Choroid plexus epithelial cell (primary cell): ENCODE data around the gene GRK2.

Experiments used
- DNase-seq: peaks from one replicate; pipeline ENCODE4 v3.0.0-alpha.2; 2010; ENCODE audit warnings: low read depth
- H3K4me3 ChIP-seq: 2 replicates; pipeline ENCODE4 v1.5.1; 2011; ENCODE audit warnings: low read depth, mild to moderate bottlenecking, control low read depth, low read length, moderate library complexity
- TF ChIP-seq, protein P1 (sequence below): conservative IDR thresholded peaks from 2 replicates; pipeline ENCODE4 v1.5.1; 2011; ENCODE audit warnings: low read depth, mild to moderate bottlenecking, control low read depth, inconsistent platforms, low read length, moderate library complexity

The GRK2 gene

GRCh38 chr11:67290801-67291200 lies 24.5 kb downstream of the GRK2 start:
- TF ChIP-seq, protein P1, sequence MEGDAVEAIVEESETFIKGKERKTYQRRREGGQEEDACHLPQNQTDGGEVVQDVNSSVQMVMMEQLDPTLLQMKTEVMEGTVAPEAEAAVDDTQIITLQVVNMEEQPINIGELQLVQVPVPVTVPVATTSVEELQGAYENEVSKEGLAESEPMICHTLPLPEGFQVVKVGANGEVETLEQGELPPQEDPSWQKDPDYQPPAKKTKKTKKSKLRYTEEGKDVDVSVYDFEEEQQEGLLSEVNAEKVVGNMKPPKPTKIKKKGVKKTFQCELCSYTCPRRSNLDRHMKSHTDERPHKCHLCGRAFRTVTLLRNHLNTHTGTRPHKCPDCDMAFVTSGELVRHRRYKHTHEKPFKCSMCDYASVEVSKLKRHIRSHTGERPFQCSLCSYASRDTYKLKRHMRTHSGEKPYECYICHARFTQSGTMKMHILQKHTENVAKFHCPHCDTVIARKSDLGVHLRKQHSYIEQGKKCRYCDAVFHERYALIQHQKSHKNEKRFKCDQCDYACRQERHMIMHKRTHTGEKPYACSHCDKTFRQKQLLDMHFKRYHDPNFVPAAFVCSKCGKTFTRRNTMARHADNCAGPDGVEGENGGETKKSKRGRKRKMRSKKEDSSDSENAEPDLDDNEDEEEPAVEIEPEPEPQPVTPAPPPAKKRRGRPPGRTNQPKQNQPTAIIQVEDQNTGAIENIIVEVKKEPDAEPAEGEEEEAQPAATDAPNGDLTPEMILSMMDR: no peak
- peak overlapping the region; percentile 4 for H3K4me3 ChIP-seq
- no peak for DNase-seq

DNA sequence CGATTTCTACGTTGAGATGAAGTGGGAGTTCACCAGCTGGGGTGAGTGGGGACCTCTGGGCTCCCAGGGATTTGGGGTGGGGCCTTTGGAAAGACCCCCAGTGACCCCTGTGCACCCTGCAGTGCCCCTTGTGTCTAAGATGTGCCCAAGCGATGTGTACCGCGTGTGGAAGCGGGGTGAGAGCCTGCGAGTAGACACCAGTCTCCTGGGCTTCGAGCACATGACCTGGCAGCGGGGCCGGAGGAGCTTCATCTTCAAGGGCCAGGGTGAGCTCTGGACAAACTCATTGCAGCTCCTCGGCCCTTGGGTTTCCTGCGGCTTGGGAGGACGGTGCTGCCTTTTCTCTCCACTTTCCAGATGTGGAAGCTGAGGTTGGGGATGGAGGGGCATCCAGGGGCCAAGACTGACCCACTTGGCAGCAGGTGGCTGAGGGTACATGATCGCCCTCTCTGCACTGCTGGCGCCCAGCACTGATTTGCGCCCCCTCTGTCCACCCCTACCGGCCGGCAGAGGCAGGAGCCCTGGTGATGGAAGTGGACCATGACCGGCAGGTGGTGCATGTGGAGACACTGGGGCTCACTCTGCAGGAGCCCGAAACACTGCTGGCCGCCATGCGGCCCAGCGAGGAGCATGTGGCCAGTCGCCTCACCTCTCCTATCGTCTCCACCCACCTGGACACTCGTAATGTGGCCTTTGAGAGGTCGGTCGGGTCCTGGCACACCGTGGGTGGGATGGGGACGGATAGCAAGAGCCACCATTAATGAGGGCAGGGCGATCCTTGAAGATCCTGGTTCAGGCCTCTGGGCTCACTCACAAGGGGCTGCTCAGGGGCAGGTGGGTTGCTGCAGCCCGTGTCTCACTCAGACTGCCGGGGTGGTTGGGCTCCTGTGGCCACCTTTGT lies 25.5 kb downstream of the GRK2 start:
- no peak overlapping the region for H3K4me3 ChIP-seq
- TF ChIP-seq, protein P1: no peak
- no peak for DNase-seq

DNA sequence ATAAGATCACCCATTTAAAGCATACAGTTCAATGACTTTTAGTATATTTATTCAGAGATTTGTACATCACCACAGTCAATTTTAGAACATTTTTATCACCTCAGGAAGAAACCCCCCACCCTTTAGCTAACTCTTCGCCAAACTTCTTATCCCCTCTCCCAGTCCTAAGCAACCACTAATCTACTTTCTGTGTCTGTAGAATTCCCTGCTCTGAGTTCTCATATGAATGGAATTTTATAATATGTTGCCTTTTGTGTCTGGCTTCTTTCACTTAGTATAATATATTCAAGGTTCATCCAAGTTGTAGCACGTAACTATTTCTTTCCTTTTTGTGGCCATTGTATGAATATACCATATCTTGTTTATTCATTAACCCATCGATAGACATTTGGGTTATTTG lies 26.4 kb downstream of the GRK2 start:
- DNase-seq: no peak
- no peak overlapping the region for H3K4me3 ChIP-seq
- TF ChIP-seq, protein P1: no peak

GRCh38 chr11:67293090-67293489 lies 26.8 kb downstream of the GRK2 start:
- TF ChIP-seq, protein P1: no peak
- peak; percentile 66 for DNase-seq
- H3K4me3 ChIP-seq: no peak overlapping the region

- no peak overlapping the region for H3K4me3 ChIP-seq
- DNase-seq: no peak
- TF ChIP-seq, protein P1: no peak
These were observed 29.6 kb downstream of the GRK2 start for GRCh38 chr11:67295846-67296245.

GRCh38 chr11:67298786-67299185 lies 32.5 kb downstream of the GRK2 start:
- H3K4me3 ChIP-seq: no peak overlapping the region
- no peak for DNase-seq
- TF ChIP-seq, protein P1: no peak
